ENCODE measurements around the gene NRTN. TPM values are rescaled to one million over a fixed set of nuclear protein-coding genes. Genes with fewer than 3 reads are reported as not detected.

NRTN gene
- polyA plus RNA-seq, 1 donor from 2014 or later = 0.62 TPM

DNA sequence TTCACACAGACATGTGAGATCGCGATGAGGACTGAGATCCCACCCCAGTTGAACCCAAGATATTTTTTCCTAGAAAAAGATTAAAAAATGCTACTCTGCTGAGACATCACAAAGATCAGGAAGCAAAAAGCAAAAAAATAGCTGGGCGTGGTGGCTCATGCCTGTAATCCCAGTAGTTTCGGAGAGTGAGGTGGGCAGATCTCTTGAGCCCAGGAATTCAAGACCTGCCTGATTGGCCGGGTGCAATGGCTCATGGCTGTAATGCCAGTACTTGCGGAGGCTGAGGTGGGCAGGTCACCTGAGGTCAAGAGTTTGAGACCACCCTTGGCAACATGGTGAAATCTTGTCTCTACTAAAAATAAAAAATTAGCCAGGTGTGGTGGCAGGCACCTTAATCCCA, 45.3 kb downstream of the NRTN start:
- Histone ChIP-seq H4K20me1 (ENCODE audit: insufficient read depth) (no peaks in the 10 kb centered on the region), H3K9me2 (ENCODE audit: insufficient read depth, low read length) (no peaks in the 10 kb centered on the region), H3K9ac (ENCODE audit: low read length) (no peak overlapping the region), H3K79me2 (replicated peaks; ENCODE audit: insufficient read depth, low read length) (no peaks in the 10 kb centered on the region), H3F3A (ENCODE audit: insufficient read depth, low read length, poor library complexity, severe bottlenecking) (no peaks in the 10 kb centered on the region), H2AFZ (ENCODE audit: low read depth, low read length) (no peak overlapping the region), H3K27ac (ENCODE audit: low read length) (no peak overlapping the region), H3K4me2 (ENCODE audit: low read length) (no peak overlapping the region), H3K27me3 (ENCODE audit: insufficient read depth, low read depth, low read length) (no peaks in the 10 kb centered on the region), H3K36me3 (ENCODE audit: insufficient read depth, low read length) (no peaks in the 10 kb centered on the region), H3K4me3 (ENCODE audit: low read length) (no peak overlapping the region), H3K9me3 (ENCODE audit: low read length) (no peaks in the 10 kb centered on the region)
- TF ChIP-seq RAD21 (conservative IDR thresholded peaks at IDR 0.05) (no peak), SMC3 (conservative IDR thresholded peaks at IDR 0.05; ENCODE audit: poor library complexity) (no peak), EZH2 (IDR thresholded peaks at IDR 0.05; ENCODE audit: borderline replicate concordance, insufficient read depth, low read length, poor library complexity, severe bottlenecking) (no peak), MXI1 (conservative IDR thresholded peaks at IDR 0.05; ENCODE audit: poor library complexity, severe bottlenecking) (no peak), POLR2AphosphoS5 (IDR thresholded peaks at IDR 0.05) (no peak), EP300 (conservative IDR thresholded peaks at IDR 0.05; ENCODE audit: poor library complexity, severe bottlenecking) (no peak), TAF1 (IDR thresholded peaks at IDR 0.05; ENCODE audit: low read depth) (no peak)
- TF ChIP-seq, protein P1, sequence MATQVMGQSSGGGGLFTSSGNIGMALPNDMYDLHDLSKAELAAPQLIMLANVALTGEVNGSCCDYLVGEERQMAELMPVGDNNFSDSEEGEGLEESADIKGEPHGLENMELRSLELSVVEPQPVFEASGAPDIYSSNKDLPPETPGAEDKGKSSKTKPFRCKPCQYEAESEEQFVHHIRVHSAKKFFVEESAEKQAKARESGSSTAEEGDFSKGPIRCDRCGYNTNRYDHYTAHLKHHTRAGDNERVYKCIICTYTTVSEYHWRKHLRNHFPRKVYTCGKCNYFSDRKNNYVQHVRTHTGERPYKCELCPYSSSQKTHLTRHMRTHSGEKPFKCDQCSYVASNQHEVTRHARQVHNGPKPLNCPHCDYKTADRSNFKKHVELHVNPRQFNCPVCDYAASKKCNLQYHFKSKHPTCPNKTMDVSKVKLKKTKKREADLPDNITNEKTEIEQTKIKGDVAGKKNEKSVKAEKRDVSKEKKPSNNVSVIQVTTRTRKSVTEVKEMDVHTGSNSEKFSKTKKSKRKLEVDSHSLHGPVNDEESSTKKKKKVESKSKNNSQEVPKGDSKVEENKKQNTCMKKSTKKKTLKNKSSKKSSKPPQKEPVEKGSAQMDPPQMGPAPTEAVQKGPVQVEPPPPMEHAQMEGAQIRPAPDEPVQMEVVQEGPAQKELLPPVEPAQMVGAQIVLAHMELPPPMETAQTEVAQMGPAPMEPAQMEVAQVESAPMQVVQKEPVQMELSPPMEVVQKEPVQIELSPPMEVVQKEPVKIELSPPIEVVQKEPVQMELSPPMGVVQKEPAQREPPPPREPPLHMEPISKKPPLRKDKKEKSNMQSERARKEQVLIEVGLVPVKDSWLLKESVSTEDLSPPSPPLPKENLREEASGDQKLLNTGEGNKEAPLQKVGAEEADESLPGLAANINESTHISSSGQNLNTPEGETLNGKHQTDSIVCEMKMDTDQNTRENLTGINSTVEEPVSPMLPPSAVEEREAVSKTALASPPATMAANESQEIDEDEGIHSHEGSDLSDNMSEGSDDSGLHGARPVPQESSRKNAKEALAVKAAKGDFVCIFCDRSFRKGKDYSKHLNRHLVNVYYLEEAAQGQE (IDR thresholded peaks at IDR 0.05; ENCODE audit: borderline replicate concordance) = no peak
- TF ChIP-seq, protein P2, sequence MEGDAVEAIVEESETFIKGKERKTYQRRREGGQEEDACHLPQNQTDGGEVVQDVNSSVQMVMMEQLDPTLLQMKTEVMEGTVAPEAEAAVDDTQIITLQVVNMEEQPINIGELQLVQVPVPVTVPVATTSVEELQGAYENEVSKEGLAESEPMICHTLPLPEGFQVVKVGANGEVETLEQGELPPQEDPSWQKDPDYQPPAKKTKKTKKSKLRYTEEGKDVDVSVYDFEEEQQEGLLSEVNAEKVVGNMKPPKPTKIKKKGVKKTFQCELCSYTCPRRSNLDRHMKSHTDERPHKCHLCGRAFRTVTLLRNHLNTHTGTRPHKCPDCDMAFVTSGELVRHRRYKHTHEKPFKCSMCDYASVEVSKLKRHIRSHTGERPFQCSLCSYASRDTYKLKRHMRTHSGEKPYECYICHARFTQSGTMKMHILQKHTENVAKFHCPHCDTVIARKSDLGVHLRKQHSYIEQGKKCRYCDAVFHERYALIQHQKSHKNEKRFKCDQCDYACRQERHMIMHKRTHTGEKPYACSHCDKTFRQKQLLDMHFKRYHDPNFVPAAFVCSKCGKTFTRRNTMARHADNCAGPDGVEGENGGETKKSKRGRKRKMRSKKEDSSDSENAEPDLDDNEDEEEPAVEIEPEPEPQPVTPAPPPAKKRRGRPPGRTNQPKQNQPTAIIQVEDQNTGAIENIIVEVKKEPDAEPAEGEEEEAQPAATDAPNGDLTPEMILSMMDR (IDR thresholded peaks at IDR 0.05; ENCODE audit: poor library complexity, severe bottlenecking) = no peak

DNA sequence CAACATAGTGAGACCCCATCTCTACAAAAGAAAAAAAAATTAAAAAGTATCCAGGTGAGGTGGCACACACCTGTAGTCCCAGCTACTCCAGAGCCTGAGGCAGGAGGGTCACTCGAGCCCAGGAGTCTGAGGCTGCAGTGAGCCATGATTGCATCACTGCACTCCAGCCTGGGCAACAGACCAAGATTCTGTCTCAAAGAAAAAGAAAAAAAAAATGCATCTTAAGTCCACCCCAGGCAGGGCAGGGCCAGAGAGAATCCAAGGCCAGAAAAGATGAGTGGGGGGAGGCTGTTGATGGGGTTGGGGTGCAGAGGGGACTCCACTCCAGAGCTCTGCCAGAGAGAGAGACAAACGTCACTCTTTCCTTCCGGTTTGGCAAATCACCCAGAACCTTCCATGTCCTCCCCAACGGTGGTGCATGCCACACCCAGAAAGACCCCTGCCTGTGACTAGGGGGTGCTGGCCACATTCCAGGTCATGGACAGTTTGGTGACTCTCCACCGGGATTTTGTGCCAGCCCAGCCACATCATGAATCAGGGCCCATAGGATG, 46.0 kb downstream of the NRTN start:
- Histone ChIP-seq H3K4me2 (ENCODE audit: low read length) (no peak overlapping the region), H3F3A (ENCODE audit: insufficient read depth, low read length, poor library complexity, severe bottlenecking) (no peaks in the 10 kb centered on the region), H4K20me1 (ENCODE audit: insufficient read depth) (no peaks in the 10 kb centered on the region), H2AFZ (ENCODE audit: low read depth, low read length) (no peak overlapping the region), H3K27ac (ENCODE audit: low read length) (no peak overlapping the region), H3K9me2 (ENCODE audit: insufficient read depth, low read length) (no peaks in the 10 kb centered on the region), H3K4me3 (ENCODE audit: low read length) (no peak overlapping the region), H3K9ac (ENCODE audit: low read length) (no peak overlapping the region), H3K36me3 (ENCODE audit: insufficient read depth, low read length) (no peaks in the 10 kb centered on the region), H3K27me3 (ENCODE audit: insufficient read depth, low read depth, low read length) (no peaks in the 10 kb centered on the region), H3K79me2 (replicated peaks; ENCODE audit: insufficient read depth, low read length) (no peaks in the 10 kb centered on the region), H3K9me3 (ENCODE audit: low read length) (no peaks in the 10 kb centered on the region)
- TF ChIP-seq SMC3 (conservative IDR thresholded peaks at IDR 0.05; ENCODE audit: poor library complexity) = no peak
- no peak for TF ChIP-seq RAD21 (conservative IDR thresholded peaks at IDR 0.05)
- no peak for TF ChIP-seq TAF1 (IDR thresholded peaks at IDR 0.05; ENCODE audit: low read depth)
- no peak for TF ChIP-seq EZH2 (IDR thresholded peaks at IDR 0.05; ENCODE audit: borderline replicate concordance, insufficient read depth, low read length, poor library complexity, severe bottlenecking)
- TF ChIP-seq, protein P2 (IDR thresholded peaks at IDR 0.05; ENCODE audit: poor library complexity, severe bottlenecking) = no peak
- TF ChIP-seq EP300 (conservative IDR thresholded peaks at IDR 0.05; ENCODE audit: poor library complexity, severe bottlenecking) = no peak
- no peak for TF ChIP-seq MXI1 (conservative IDR thresholded peaks at IDR 0.05; ENCODE audit: poor library complexity, severe bottlenecking)
- TF ChIP-seq, protein P1 (IDR thresholded peaks at IDR 0.05; ENCODE audit: borderline replicate concordance) = no peak
- TF ChIP-seq POLR2AphosphoS5 (IDR thresholded peaks at IDR 0.05) = no peak
